Ascending aorta (tissue), 2 donors: ENCODE results near the gene CCSER1. TPM values are rescaled to one million over a fixed set of nuclear protein-coding genes. Genes with fewer than 3 reads are reported as not detected.

Experiments used
- DNase-seq, 2 donors: peaks; one replicate each; pipeline ENCODE4 v3.0.0-alpha.2; 2019; ENCODE audit warnings: low spot score in 2 of 2
- H3K27ac ChIP-seq, 2 donors: fragments of 200-600 bp; sonication (generic); one replicate each; pipeline ENCODE4 v1.5.1; 2016 to 2017; ENCODE audit warnings: mild to moderate bottlenecking in 1 of 2
- H3K27me3 ChIP-seq: fragments of 200-600 bp; sonication (generic); one replicate; pipeline ENCODE4 v1.5.1; 2017
- H3K36me3 ChIP-seq, 2 donors: fragments of 200-600 bp; sonication (generic); one replicate each; pipeline ENCODE4 v1.5.1; 2016
- H3K4me1 ChIP-seq, 2 donors: fragments of 200-600 bp; sonication (generic); one replicate each; pipeline ENCODE4 v1.5.1; 2016 to 2017; ENCODE audit warnings: mild to moderate bottlenecking in 1 of 2
- H3K4me3 ChIP-seq, 2 donors: fragments of 200-600 bp; sonication (generic); one replicate each; pipeline ENCODE4 v1.5.1; 2016 to 2017; ENCODE audit warnings: mild to moderate bottlenecking in 1 of 2
- H3K9me3 ChIP-seq, 2 donors: fragments of 200-600 bp; sonication (generic); one replicate each; pipeline ENCODE4 v1.5.1; 2016
- CTCF ChIP-seq, 3 experiments: fragments of 200-600 bp in 2 of 3; fragments of 450-650 bp in 1 of 3; sonication (generic) in 2 of 3; IDR thresholded peaks; one replicate each; pipeline ENCODE4 v1.5.1; 2016 to 2019; ENCODE audit warnings: antibody characterized with exemption in 3 of 3, mild to moderate bottlenecking in 1 of 3, moderate library complexity in 1 of 3
- intact Hi-C: fragments of 100-400 bp; cut with DNase I; formaldehyde crosslinking; loops from one replicate; pipeline ENCODE4 v1.15.1; 2023
- total RNA-seq: library from RNA; depleted of rRNA; stranded (reverse); fragments of >200 nt; gene quantifications from one replicate; pipeline ENCODE4 v1.1.0, GENCODE V29; 2016

The CCSER1 gene
- total RNA-seq, 1 donor from 2014 or later: 8.9 TPM

DNA sequence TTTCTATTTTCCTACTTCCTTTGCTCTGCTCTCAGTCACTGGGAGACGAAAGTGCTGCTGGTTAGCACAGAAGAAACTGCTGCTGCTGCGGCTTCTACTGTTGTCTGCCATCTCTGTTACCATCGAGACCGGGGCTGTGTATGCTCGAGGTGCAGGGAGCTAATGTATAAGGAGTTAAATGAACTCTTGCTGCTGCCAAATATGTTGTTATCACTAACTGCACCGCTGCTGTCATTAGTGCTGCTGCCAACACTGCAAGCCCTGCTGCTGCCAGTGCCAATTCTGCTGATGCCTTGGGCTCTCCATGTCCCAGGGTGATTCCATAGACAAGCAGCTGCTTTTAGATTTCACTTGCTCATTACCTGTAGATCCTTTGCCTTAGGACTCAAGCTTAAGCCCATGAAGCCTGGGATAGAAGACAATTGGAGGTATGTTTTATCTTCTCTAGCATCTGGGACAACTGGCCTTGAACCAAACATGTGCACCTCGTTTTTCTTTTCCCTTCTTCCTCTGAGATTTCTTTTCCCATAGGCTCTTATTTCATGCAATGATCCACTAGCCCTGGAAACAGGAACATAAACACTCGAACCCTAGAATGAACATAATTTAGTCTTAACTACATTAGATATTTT, 107.8 kb downstream of the CCSER1 start:
- Histone ChIP-seq H3K36me3 (no peaks in the 10 kb centered on the region), H3K4me3 (no peak overlapping the region), H3K27ac (no peak overlapping the region), H3K9me3 (no peaks in the 10 kb centered on the region), H3K4me1 (no peaks in the 10 kb centered on the region), H3K27me3 (no peaks in the 10 kb centered on the region)
- no peak for DNase-seq
- no peak for TF ChIP-seq CTCF (IDR thresholded peaks at IDR 0.05)
- intact Hi-C loops: no loop called here

- no peak for TF ChIP-seq CTCF (IDR thresholded peaks at IDR 0.05)
- no peaks in the 10 kb centered on the region for H3K27me3 ChIP-seq
- no peak overlapping the region for H3K4me3 ChIP-seq
- H3K27ac ChIP-seq: no peak overlapping the region
- no peak for DNase-seq
- H3K4me1 ChIP-seq: no peaks in the 10 kb centered on the region
- no peaks in the 10 kb centered on the region for H3K9me3 ChIP-seq
- intact Hi-C loops: no loop called here
- H3K36me3 ChIP-seq: no peaks in the 10 kb centered on the region
Measured at GRCh38 chr4:90237751-90238530, 110.7 kb downstream of the CCSER1 start.

DNA sequence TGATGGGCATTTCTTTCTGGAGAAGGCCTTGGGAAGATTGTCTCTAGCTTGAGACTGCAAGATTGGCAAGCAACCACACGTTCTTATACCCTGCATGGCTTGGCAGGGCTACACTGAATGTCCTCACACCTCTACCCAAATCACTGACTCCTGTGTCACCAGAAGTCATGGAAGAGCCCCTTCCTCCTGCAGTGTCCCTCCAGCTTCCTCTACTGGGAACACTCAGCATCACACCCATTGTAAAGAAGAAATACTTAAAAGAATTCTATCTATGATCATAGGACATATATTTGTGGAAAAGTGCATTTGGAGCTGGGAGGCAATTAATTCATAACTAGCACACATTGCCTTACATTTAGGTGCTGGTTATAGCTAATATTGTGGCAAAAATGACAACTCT, 113.1 kb downstream of the CCSER1 start:
- Histone ChIP-seq H3K27me3 (no peaks in the 10 kb centered on the region), H3K4me1 (no peaks in the 10 kb centered on the region), H3K9me3 (no peaks in the 10 kb centered on the region), H3K27ac (no peak overlapping the region), H3K36me3 (no peaks in the 10 kb centered on the region), H3K4me3 (no peak overlapping the region)
- intact Hi-C loops: no loop called here
- no peak for DNase-seq
- TF ChIP-seq CTCF (IDR thresholded peaks at IDR 0.05): no peak

GRCh38 chr4:90241008-90241407, 113.8 kb downstream of the CCSER1 start:
- Histone ChIP-seq H3K27ac (no peak overlapping the region), H3K36me3 (no peaks in the 10 kb centered on the region), H3K27me3 (no peaks in the 10 kb centered on the region), H3K9me3 (no peaks in the 10 kb centered on the region), H3K4me3 (no peak overlapping the region), H3K4me1 (no peaks in the 10 kb centered on the region)
- intact Hi-C loops: no loop called here
- no peak for DNase-seq
- TF ChIP-seq CTCF (IDR thresholded peaks at IDR 0.05): no peak

GRCh38 chr4:90245837-90246236, 118.6 kb downstream of the CCSER1 start:
- Histone ChIP-seq H3K4me1 (no peaks in the 10 kb centered on the region), H3K27ac (no peak overlapping the region), H3K9me3 (no peaks in the 10 kb centered on the region), H3K4me3 (no peak overlapping the region), H3K27me3 (no peaks in the 10 kb centered on the region), H3K36me3 (no peaks in the 10 kb centered on the region)
- no peak for DNase-seq
- no peak for TF ChIP-seq CTCF (IDR thresholded peaks at IDR 0.05)
- intact Hi-C loops: no loop called here
